Left lung (tissue), 10 donors: ENCODE results near the gene DNAJC21. TPM values are rescaled to one million over a fixed set of nuclear protein-coding genes. Genes with fewer than 3 reads are reported as not detected.
"Not testable (repeated sequence)": the region's sequence is repeated elsewhere in the genome, so short reads cannot be mapped to it uniquely, and the experiment has no call there.

Source experiments
- ATAC-seq: fragments of 200-7000 bp; cut with Tn5 transposase; one replicate; pipeline ENCODE4 v1.9.1; 2020; ENCODE audit warnings: moderate library complexity
- DNase-seq, 4 donors: peaks; one replicate each; pipeline ENCODE4 v3.0.0-alpha.2; 2013 to 2020
- H3K27ac ChIP-seq, 2 donors: fragments of 200-600 bp; sonication (generic) in 1 of 2; one replicate each; pipeline versions ENCODE4 v1.5.0 to v1.8.0; 2020 to 2021
- H3K27me3 ChIP-seq, 2 donors: fragments of 200-600 bp; sonication (generic) in 1 of 2; one replicate each; pipeline versions ENCODE4 v1.5.0 to v1.8.0; 2020 to 2021
- H3K36me3 ChIP-seq, 2 donors: fragments of 200-600 bp; sonication (generic) in 1 of 2; one replicate each; pipeline versions ENCODE4 v1.5.0 to v1.8.0; 2020 to 2021
- H3K4me1 ChIP-seq, 2 donors: fragments of 200-600 bp; one replicate each; pipeline ENCODE4 v1.8.0; 2021
- H3K4me3 ChIP-seq, 2 donors: fragments of 200-600 bp; sonication (generic) in 1 of 2; one replicate each; pipeline versions ENCODE4 v1.5.0 to v1.8.0; 2020 to 2021; ENCODE audit warnings: mild to moderate bottlenecking in 1 of 2
- H3K9me3 ChIP-seq, 2 donors: fragments of 200-600 bp; sonication (generic) in 1 of 2; one replicate each; pipeline versions ENCODE4 v1.5.0 to v1.8.0; 2020 to 2021
- intact Hi-C, 2 donors: fragments of 100-400 bp; cut with DNase I; formaldehyde crosslinking; loops; one replicate each; pipeline versions ENCODE4 v1.11.2 to v1.14.2; 2022
- polyA plus RNA-seq, 6 donors: library from polyadenylated mRNA; unstranded; fragments of 120-200 nt; gene quantifications; one replicate each; pipeline ENCODE4 v1.2.1, GENCODE V29; 2013; ENCODE audit not compliant: insufficient read length in 6 of 6
- total RNA-seq, 2 donors: library from RNA; stranded (reverse); fragmentation: NEBNext Ultra II Directional; extraction: Animal tissue kit (Norgen Biotek cat#: 25700); gene quantifications; one replicate each; pipeline ENCODE4 v1.2.1, GENCODE V29; 2021
- TF ChIP-seq, protein P1 (sequence below), 2 donors: fragments of 200-600 bp; sonication (generic) in 1 of 2; IDR thresholded peaks; one replicate each; pipeline versions ENCODE4 v1.5.0 to v1.8.0; 2021; ENCODE audit warnings: antibody characterized with exemption in 2 of 2
- donor health status: DM: no; HTN: yes; CAD: no.
- donor health status: DM: no; HTN: no; CAD: no.

DNAJC21 gene
- total and polyA plus RNA-seq, 8 donors: 45.8 to 75.8 (median 65.4) TPM

DNA sequence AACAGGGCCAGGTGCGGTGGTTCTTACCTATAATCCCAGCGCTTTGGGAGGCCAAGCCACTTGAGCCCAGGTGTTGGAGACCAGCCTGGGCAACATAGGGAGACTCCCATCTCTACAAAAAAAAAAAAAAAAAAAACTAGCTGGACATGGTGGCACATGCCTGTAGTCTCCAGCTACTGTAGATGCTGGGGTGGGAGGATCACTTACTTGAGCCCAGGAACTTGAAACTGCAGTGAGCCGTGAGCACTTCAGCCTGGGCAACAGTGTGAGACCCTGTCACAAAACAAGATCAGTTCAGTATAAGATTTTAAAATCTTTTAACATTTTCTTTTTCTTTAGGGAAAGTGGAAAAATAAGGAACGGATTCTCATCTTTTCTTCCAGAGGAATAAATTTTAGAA is 11.3 kb upstream of the DNAJC21 start:
- H3K4me1 ChIP-seq: peaks cover 0 to 47% of the 10 kb centered on the region in 2 donors
- H3K27ac ChIP-seq: no peak overlapping the region
- H3K36me3 ChIP-seq: peaks cover 0 to 41% of the 10 kb centered on the region in 2 donors
- ATAC-seq (no peak), DNase-seq (no peak)
- intact Hi-C loops: no loop called here
- no peaks in the 10 kb centered on the region for H3K27me3 ChIP-seq
- TF ChIP-seq, protein P1, sequence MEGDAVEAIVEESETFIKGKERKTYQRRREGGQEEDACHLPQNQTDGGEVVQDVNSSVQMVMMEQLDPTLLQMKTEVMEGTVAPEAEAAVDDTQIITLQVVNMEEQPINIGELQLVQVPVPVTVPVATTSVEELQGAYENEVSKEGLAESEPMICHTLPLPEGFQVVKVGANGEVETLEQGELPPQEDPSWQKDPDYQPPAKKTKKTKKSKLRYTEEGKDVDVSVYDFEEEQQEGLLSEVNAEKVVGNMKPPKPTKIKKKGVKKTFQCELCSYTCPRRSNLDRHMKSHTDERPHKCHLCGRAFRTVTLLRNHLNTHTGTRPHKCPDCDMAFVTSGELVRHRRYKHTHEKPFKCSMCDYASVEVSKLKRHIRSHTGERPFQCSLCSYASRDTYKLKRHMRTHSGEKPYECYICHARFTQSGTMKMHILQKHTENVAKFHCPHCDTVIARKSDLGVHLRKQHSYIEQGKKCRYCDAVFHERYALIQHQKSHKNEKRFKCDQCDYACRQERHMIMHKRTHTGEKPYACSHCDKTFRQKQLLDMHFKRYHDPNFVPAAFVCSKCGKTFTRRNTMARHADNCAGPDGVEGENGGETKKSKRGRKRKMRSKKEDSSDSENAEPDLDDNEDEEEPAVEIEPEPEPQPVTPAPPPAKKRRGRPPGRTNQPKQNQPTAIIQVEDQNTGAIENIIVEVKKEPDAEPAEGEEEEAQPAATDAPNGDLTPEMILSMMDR (IDR thresholded peaks at IDR 0.05): no peak
- H3K4me3 ChIP-seq: no peak overlapping the region
- H3K9me3 ChIP-seq: no peaks in the 10 kb centered on the region

DNA sequence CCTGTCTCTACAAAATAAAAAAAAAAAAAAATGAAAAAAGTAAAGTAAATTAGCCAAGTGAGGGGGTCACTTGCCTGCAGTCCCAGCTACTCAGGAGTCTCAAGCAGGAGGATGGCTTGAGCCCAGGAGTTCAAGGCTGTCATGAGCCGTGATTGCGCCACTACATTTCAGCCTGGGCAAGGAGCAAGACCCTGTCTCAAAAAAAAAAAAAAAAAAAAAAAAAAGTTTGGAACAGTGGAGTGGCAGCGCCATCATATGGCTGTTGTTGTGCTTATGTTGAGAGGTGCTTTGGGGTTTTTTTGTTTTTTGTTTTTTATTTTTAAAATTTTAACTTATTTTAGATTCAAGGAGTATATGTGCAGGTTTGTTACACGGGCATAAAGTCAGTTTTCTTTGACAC is 10.3 kb upstream of the DNAJC21 start:
- no peaks in the 10 kb centered on the region for H3K9me3 ChIP-seq

DNA sequence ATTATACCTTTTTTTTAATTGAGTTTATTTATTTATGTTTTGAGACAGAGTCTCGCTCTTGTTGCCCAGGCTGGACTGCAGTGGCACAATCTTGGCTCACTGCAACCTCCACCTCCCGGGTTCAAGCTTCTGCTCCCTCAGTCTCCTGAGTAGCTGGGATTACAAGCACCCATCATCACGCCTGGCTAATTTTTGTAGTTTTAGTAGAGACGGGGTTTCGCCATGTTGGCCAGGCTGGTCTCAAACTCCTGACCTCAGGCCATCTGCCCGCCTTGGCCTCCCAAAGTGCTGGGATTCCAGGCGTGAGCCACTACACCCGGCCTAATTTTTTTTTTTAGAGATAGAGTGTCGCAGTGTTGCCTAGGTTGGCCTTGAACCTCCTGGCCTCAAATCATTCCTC is 6.1 kb upstream of the DNAJC21 start:
- H3K4me1 ChIP-seq: peaks cover 0 to 25% of the 10 kb centered on the region in 2 donors
- ATAC-seq, H3K4me3 ChIP-seq, H3K27me3 ChIP-seq, intact Hi-C loops, DNase-seq, H3K9me3 ChIP-seq: not testable (repeated sequence)
- H3K27ac ChIP-seq: peak overlapping the region; percentile 35 to 62
- peaks cover 0 to 83% of the 10 kb centered on the region in 2 donors for H3K36me3 ChIP-seq

More for the DNA sequence above, 10.3 kb upstream of the DNAJC21 start:
- Histone ChIP-seq H3K27me3 (no peaks in the 10 kb centered on the region), H3K4me3 (no peak overlapping the region), H3K4me1 (peaks cover 0 to 47% of the 10 kb centered on the region in 2 donors), H3K27ac (no peak overlapping the region), H3K36me3 (peaks cover 0 to 52% of the 10 kb centered on the region in 2 donors)
- ATAC-seq (no peak), DNase-seq (no peak)
- TF ChIP-seq, protein P1 (IDR thresholded peaks at IDR 0.05): no peak
- intact Hi-C loops: no loop called here

DNA sequence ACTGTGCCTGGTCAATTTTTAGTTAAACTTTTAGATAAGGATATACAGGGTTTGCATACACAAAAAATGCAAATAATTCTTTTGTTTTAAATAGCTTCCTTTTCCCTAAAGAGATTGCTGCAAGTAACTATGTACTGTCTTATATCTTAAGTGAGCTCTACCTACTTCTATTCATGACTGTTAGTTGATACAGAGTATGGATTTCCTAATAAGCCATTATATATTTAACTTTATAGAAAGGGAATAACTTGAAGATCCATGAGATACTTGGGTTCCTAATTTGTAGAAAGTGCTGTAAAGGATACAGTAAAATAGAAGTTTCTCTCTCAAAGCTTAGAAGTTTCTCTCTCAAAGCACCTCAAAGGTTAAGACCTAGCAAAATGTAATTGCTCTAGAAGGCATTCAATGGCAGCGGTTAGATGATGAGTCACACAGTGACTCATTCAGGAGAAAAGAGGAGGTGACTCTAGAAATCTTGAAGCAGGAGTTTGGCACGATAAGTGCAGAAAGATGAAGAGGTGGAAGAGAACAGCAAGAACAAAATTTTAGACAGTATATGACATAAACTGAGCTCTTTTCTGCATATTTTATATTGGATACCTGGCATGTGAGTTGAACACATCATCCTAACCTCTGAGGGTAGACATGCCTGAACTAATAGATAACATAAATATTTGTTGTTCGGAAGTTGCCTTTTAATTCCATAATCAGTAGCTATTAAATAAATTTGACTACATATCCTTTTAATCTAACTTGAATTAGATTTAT is 5.5 kb upstream of the DNAJC21 start:
- Histone ChIP-seq H3K4me1 (peaks cover 4 to 26% of the 10 kb centered on the region in 2 donors), H3K9me3 (no peaks in the 10 kb centered on the region), H3K36me3 (peaks cover 0 to 78% of the 10 kb centered on the region in 2 donors), H3K27me3 (no peaks in the 10 kb centered on the region), H3K4me3 (no peak overlapping the region), H3K27ac (peak overlapping the region; percentile 35 to 62)
- intact Hi-C loops: no loop called here
- TF ChIP-seq, protein P1 (IDR thresholded peaks at IDR 0.05): no peak
- no peak for DNase-seq
- peak; percentile 87 for ATAC-seq

DNA sequence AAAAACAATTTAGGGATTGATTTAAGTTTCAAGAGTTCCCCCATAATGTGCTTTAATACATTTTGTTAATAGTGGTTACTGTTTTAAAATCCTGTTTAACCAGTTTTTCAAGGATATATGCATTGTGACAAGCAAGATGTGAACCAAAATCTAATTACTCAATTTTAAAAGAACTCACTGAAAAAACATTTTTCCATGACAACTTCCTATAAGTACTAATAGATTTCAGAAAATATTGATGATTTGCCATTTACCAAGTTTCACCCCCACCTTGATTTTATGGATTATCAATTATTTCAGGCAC is 4.9 kb upstream of the DNAJC21 start:
- Histone ChIP-seq H3K36me3 (peaks cover 0 to 75% of the 10 kb centered on the region in 2 donors), H3K27me3 (no peaks in the 10 kb centered on the region), H3K27ac (peak overlapping the region in 1 of 2 donors; percentile 62), H3K9me3 (no peaks in the 10 kb centered on the region), H3K4me3 (no peak overlapping the region), H3K4me1 (peaks cover 6 to 28% of the 10 kb centered on the region in 2 donors)
- TF ChIP-seq, protein P1 (IDR thresholded peaks at IDR 0.05): no peak
- ATAC-seq: no peak
- DNase-seq: no peak
- intact Hi-C loops: no loop called here
